SJCRH30 (cell line): ENCODE measurements around the gene SART1. TPM values are rescaled to one million over a fixed set of nuclear protein-coding genes. Genes with fewer than 3 reads are reported as not detected.
"Not testable (repeated sequence)": the region's sequence is repeated elsewhere in the genome, so short reads cannot be mapped to it uniquely, and the experiment has no call there.

Source experiments
- DNase-seq, 2 experiments: peaks; one replicate each; pipeline ENCODE4 v3.0.0-alpha.2; 2015 to 2020
- H3K27ac ChIP-seq: fragments of 250-450 bp; sonication (Bioruptor Pico); 2 replicates; pipeline ENCODE4 v1.5.1; 2020; ENCODE audit warnings: mild to moderate bottlenecking, moderate library complexity
- H3K27me3 ChIP-seq: fragments of 250-450 bp; sonication (Bioruptor Pico); 2 replicates; pipeline ENCODE4 v1.5.1; 2020; ENCODE audit warnings: mild to moderate bottlenecking, moderate library complexity
- H3K36me3 ChIP-seq: fragments of 250-450 bp; sonication (Bioruptor Pico); 2 replicates; pipeline ENCODE4 v1.5.1; 2020; ENCODE audit warnings: mild to moderate bottlenecking, moderate library complexity
- H3K4me1 ChIP-seq: fragments of 250-450 bp; sonication (Bioruptor Pico); 2 replicates; pipeline ENCODE4 v1.5.1; 2020; ENCODE audit warnings: mild to moderate bottlenecking, moderate library complexity
- H3K4me3 ChIP-seq: fragments of 250-450 bp; sonication (Bioruptor Pico); 2 replicates; pipeline ENCODE4 v1.5.1; 2020; ENCODE audit warnings: mild to moderate bottlenecking, moderate library complexity
- H3K9me3 ChIP-seq: fragments of 250-450 bp; sonication (Bioruptor Pico); replicated peaks from 2 replicates; pipeline ENCODE4 v1.5.1; 2020; ENCODE audit warnings: mild to moderate bottlenecking, moderate library complexity
- total RNA-seq: library from RNA; depleted of rRNA; stranded (reverse); fragments of >200 nt; shearing (Covaris generic); gene quantifications from 2 replicates; pipeline ENCODE4 v1.2.3, GENCODE V29; 2014; rRNA removed

Gene SART1
- total RNA-seq, 1 experiment from 2014 or later, result 63.5 TPM

GRCh38 chr11:66023186-66023440, 61.6 kb downstream of the SART1 start:
- H3K36me3 ChIP-seq, DNase-seq, H3K4me1 ChIP-seq, H3K4me3 ChIP-seq, H3K27me3 ChIP-seq, H3K9me3 ChIP-seq, H3K27ac ChIP-seq: not testable (repeated sequence)

GRCh38 chr11:66026017-66026529, 64.5 kb downstream of the SART1 start, which contains the start of gene CATSPER1:
TSS of gene CATSPER1 (minus strand) at chr11:66026479. CDS start at chr11:66026379, 100 bp downstream.
- Histone ChIP-seq H3K27me3 (no peaks in the 10 kb centered on the region), H3K27ac (no peak within 1 kb of the TSS), H3K36me3 (no peaks in the 10 kb centered on the region), H3K9me3 (no peaks in the 10 kb centered on the region), H3K4me3 (no peak within 1 kb of the TSS), H3K4me1 (peaks cover 6% of the 10 kb centered on the region)
- no peak for DNase-seq

Other genes with a start within 250 kb of the SART1 start
- 30.7 and 34.0 TPM in 2 replicates for gene KAT5, start 249.5 kb upstream of the SART1 start, total RNA-seq
- 49.3 and 50.9 TPM in 2 replicates for gene RNASEH2C, start 240.9 kb upstream of the SART1 start, total RNA-seq
- gene AP5B1, start 180.8 kb upstream of the SART1 start, total RNA-seq, result 1.8 and 2.0 TPM in 2 replicates
- gene OVOL1, start 174.7 kb upstream of the SART1 start, total RNA-seq, result not detected in 2 replicates
- gene SNX32, start 127.8 kb upstream of the SART1 start, total RNA-seq, result 0.04 TPM in 1 of 2 replicates, not detected in the other
- gene CFL1, start 103.6 kb upstream of the SART1 start, total RNA-seq, result 743 and 763 TPM in 2 replicates
- 31.1 and 35.1 TPM in 2 replicates for gene MUS81, start 101.3 kb upstream of the SART1 start, total RNA-seq
- gene EFEMP2, start 88.9 kb upstream of the SART1 start, total RNA-seq, result 21.5 and 23.9 TPM in 2 replicates
- not detected in 2 replicates for gene CTSW, start 81.9 kb upstream of the SART1 start, total RNA-seq
- gene FIBP, start 73.3 kb upstream of the SART1 start, total RNA-seq, result 64.3 and 68.1 TPM in 2 replicates
- 25.2 and 30.6 TPM in 2 replicates for gene CCDC85B, start 71.1 kb upstream of the SART1 start, total RNA-seq
- gene FOSL1, start 61.3 kb upstream of the SART1 start, total RNA-seq, result 1.5 and 1.9 TPM in 2 replicates
- gene C11orf68, start 42.7 kb upstream of the SART1 start, total RNA-seq, result 9.2 and 10.3 TPM in 2 replicates
- gene DRAP1, start 42.3 kb upstream of the SART1 start, total RNA-seq, result 72.7 and 77.7 TPM in 2 replicates
- gene TSGA10IP, start 16.3 kb upstream of the SART1 start, total RNA-seq, result not detected in 2 replicates
- 52.9 and 55.1 TPM in 2 replicates for gene EIF1AD, start 40.4 kb downstream of the SART1 start, total RNA-seq
- 181 and 199 TPM in 2 replicates for gene BANF1, start 40.8 kb downstream of the SART1 start, total RNA-seq
- gene CST6, start 50.3 kb downstream of the SART1 start, total RNA-seq, result not detected in 2 replicates
- 0.24 and 0.51 TPM in 2 replicates for gene CATSPER1, start 64.7 kb downstream of the SART1 start, total RNA-seq
- not detected in 2 replicates for gene GAL3ST3, start 87.4 kb downstream of the SART1 start, total RNA-seq
- 163 and 169 TPM in 2 replicates for gene SF3B2, start 90.6 kb downstream of the SART1 start, total RNA-seq
- gene PACS1, start 108.5 kb downstream of the SART1 start, total RNA-seq, result 11.8 and 12.5 TPM in 2 replicates